Neural cell (in vitro differentiated cells): ENCODE measurements around the gene DCC.

Experiments
- EP300 ChIP-seq: fragments of 450-650 bp; conservative IDR thresholded peaks from 2 replicates; pipeline ENCODE4 v1.6.1; 2014; ENCODE audit warnings: antibody characterized with exemption, mild to moderate bottlenecking, moderate library complexity; ENCODE audit not compliant: poor library complexity, severe bottlenecking
- EZH2 ChIP-seq: fragments of 200-600, 300-800 bp; shearing (Covaris generic), sonication (generic); IDR thresholded peaks from 2 replicates; pipeline ENCODE4 v1.6.1; 2014; ENCODE audit warnings: antibody characterized with exemption, low read length, borderline replicate concordance, mild to moderate bottlenecking; ENCODE audit not compliant: insufficient read depth, poor library complexity, severe bottlenecking
- POLR2AphosphoS5 ChIP-seq: IDR thresholded peaks from 2 replicates; pipeline ENCODE4 v1.6.1; 2012
- RAD21 ChIP-seq: fragments of 450-650 bp; conservative IDR thresholded peaks from 2 replicates; pipeline ENCODE4 v1.6.1; 2014; ENCODE audit warnings: antibody characterized with exemption, mild to moderate bottlenecking, moderate library complexity
- REST ChIP-seq: IDR thresholded peaks from 2 replicates; pipeline ENCODE4 v1.6.1; 2012; ENCODE audit warnings: borderline replicate concordance
- SMC3 ChIP-seq: fragments of 450-650 bp; conservative IDR thresholded peaks from 2 replicates; pipeline ENCODE4 v1.6.1; 2014; ENCODE audit warnings: antibody characterized with exemption, mild to moderate bottlenecking, moderate library complexity; ENCODE audit not compliant: poor library complexity
- TAF1 ChIP-seq: IDR thresholded peaks from 2 replicates; pipeline ENCODE4 v1.6.1; 2012; ENCODE audit warnings: low read depth
- TF ChIP-seq, protein P1 (sequence below): fragments of 450-650 bp; IDR thresholded peaks from 2 replicates; pipeline ENCODE4 v1.5.1; 2014; ENCODE audit warnings: antibody characterized with exemption, mild to moderate bottlenecking, moderate library complexity; ENCODE audit not compliant: poor library complexity, severe bottlenecking

GRCh38 chr18:52345428-52345827, 5.4 kb downstream of the DCC start:
- TF ChIP-seq EP300 (no peak), TAF1 (no peak), EZH2 (no peak), SMC3 (no peak), POLR2AphosphoS5 (no peak), REST (no peak), RAD21 (no peak)
- TF ChIP-seq, protein P1, sequence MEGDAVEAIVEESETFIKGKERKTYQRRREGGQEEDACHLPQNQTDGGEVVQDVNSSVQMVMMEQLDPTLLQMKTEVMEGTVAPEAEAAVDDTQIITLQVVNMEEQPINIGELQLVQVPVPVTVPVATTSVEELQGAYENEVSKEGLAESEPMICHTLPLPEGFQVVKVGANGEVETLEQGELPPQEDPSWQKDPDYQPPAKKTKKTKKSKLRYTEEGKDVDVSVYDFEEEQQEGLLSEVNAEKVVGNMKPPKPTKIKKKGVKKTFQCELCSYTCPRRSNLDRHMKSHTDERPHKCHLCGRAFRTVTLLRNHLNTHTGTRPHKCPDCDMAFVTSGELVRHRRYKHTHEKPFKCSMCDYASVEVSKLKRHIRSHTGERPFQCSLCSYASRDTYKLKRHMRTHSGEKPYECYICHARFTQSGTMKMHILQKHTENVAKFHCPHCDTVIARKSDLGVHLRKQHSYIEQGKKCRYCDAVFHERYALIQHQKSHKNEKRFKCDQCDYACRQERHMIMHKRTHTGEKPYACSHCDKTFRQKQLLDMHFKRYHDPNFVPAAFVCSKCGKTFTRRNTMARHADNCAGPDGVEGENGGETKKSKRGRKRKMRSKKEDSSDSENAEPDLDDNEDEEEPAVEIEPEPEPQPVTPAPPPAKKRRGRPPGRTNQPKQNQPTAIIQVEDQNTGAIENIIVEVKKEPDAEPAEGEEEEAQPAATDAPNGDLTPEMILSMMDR: no peak
